ENCODE measurements around the gene HBQ1.
"Not testable (repeated sequence)": the region's sequence is repeated elsewhere in the genome, so short reads cannot be mapped to it uniquely, and the experiment has no call there.

The HBQ1 gene

GRCh38 chr16:180101-180675, at the start of gene HBQ1:
TSS of gene HBQ1 (plus strand) at chr16:180459. CDS start at chr16:180487, 28 bp downstream.
- DNase-seq, result no peak

GRCh38 chr16:130533-131173, 49.6 kb upstream of the HBQ1 start:
- no peak for DNase-seq

- no peak for DNase-seq
Observed at GRCh38 chr16:132120-132519, 48.1 kb upstream of the HBQ1 start.

- no peak for DNase-seq
Observed at GRCh38 chr16:133716-134115, 46.5 kb upstream of the HBQ1 start.

GRCh38 chr16:138049-138417, 42.2 kb upstream of the HBQ1 start:
- DNase-seq, result no peak

GRCh38 chr16:140175-140857, 39.9 kb upstream of the HBQ1 start:
- no peak for DNase-seq

GRCh38 chr16:142405-142967, 37.8 kb upstream of the HBQ1 start:
- DNase-seq, result no peak

- no peak for DNase-seq
Observed at GRCh38 chr16:143047-143446, 37.2 kb upstream of the HBQ1 start.

- no peak for DNase-seq
Observed at GRCh38 chr16:143456-143855, 36.8 kb upstream of the HBQ1 start.

GRCh38 chr16:144797-145252, 35.4 kb upstream of the HBQ1 start:
- no peak for DNase-seq

- no peak for DNase-seq
Observed at GRCh38 chr16:146646-147045, 33.6 kb upstream of the HBQ1 start.

GRCh38 chr16:149024-149660, 31.1 kb upstream of the HBQ1 start:
- no peak for DNase-seq

- no peak for DNase-seq
Observed at GRCh38 chr16:152141-153128, 27.8 kb upstream of the HBQ1 start, which contains the start of gene HBZ. TSS of gene HBZ (plus strand) at chr16:152644. CDS start at chr16:152910, 266 bp downstream.

GRCh38 chr16:153129-153521, 27.1 kb upstream of the HBQ1 start:
- not testable (repeated sequence) for DNase-seq

GRCh38 chr16:153550-154216, 26.6 kb upstream of the HBQ1 start:
- DNase-seq, result not testable (repeated sequence)

GRCh38 chr16:154217-155030, 25.8 kb upstream of the HBQ1 start:
- no peak for DNase-seq

GRCh38 chr16:155031-155398, 25.2 kb upstream of the HBQ1 start:
- DNase-seq, result no peak

GRCh38 chr16:159136-159849, 21.0 kb upstream of the HBQ1 start:
- DNase-seq, result no peak

- not testable (repeated sequence) for DNase-seq
Observed at GRCh38 chr16:160242-160641, 20.0 kb upstream of the HBQ1 start.

- DNase-seq, result no peak
Observed at GRCh38 chr16:160691-161190, 19.5 kb upstream of the HBQ1 start.
